Measurements from ENCODE around the gene CACNA2D3.

DNA sequence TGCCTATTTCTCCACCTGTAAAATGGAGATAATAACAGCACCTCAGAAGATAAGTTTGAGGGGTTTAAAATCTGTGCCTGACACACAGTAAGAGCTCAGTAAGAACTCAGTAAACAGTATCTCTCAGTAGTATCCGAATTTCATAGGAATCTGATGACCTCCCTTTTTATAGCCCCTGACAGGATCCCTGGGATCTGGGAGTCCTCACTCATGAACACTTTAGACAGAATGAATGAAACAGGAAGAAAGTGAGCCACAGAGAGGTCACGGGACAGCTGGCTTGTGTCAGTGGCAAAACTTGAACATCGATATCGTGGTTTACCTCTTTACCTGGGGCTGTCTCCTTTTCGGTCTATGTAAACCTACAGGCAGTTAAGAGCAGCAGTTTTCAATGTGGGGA, 754.3 kb downstream of the CACNA2D3 start:
- TF ChIP-seq POLR2A (IDR thresholded peaks at IDR 0.05) (no peak), CTCF (IDR thresholded peaks at IDR 0.05) (no peak)

Measured in lower leg skin (tissue), 3 donors.